NCI-H226 (cell line): ENCODE results near the gene NEK7.

ENCODE experiments used
- DNase-seq: peaks from one replicate; pipeline ENCODE4 v3.0.0-alpha.2; 2015

Gene NEK7

DNA sequence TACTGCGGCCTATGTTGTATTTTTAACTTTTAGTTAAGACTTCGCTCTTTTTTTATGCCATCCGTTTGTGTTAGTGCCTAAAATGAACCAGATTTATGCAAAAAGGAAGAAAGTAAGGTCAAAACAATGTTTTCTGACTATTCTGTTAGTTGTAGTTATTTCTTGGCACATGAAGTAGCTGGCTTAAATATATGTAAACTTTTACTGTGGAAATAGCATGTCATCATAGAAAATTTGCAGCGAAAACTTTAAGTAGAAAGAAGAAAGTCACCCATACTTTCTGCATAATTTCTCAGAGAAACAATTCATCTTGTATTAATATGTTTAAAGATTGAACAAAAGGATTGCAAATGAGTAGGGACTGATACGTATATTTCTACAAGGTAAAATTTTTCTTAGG lies 106.4 kb downstream of the NEK7 start:
- no peak for DNase-seq

DNA sequence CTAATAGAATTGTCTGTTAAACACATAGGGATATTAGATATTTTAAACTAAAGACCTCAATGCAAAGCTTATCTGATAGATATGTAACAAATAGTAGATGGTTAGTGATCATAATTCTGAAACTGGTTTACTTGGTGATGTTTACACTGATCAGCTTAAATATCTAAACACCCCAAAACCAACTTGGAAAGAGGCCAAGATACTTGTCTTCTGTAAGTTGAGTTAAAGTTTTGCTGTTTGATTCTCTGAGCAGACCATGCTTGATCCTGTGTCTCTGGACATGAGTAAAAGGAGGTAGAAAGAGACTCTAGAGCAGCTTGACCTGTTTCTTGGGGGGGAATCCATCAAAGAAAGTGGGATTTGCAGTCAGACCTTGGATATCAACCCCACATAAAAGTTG lies 107.5 kb downstream of the NEK7 start:
- DNase-seq = no peak

DNA sequence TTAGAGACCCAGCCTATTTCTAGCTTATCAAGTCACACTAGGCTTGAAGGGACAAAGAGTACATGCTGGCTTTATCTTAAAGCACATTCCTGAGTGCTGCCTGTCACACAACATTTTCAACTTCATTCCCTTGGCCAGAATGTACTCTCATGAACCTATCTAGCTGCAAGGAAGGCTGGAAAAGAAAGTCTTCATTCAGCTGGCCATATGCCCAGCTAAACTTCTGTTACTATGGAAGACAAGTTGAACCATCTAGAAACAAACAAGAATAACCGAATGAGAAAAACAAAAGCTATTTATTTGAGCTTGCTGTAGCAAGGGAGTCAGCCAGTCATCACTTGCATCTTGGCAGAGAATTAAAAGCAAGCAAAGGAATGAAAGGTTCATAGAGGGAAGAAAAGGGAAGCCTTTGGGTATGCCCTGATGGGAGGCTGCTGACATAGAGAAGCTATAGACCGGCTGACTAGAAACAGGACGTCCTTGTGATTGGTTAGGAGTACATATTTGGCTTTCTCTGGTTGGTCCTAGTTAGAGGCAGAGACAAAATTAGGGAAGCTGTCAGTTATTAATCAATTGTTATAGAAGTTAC lies 108.4 kb downstream of the NEK7 start:
- DNase-seq = peak; percentile 67

DNA sequence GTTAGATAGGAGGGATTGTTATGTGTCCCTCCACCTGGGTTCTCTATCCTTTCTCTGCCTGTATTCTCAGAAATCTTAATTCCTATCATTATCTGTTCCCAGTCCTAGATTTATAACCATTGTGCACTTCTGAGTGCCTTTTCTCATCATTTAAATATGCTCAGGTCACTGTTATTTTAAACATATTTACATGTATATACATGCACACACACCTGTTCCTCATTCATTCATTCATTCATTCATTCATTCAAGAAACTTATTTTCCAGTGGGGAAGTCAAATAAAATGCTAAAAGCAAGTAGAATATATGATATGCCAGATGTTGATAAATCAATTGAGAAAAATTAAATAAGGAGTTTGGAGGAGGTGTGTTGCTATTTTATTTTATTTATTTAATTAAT lies 110.3 kb downstream of the NEK7 start:
- DNase-seq = no peak

DNA sequence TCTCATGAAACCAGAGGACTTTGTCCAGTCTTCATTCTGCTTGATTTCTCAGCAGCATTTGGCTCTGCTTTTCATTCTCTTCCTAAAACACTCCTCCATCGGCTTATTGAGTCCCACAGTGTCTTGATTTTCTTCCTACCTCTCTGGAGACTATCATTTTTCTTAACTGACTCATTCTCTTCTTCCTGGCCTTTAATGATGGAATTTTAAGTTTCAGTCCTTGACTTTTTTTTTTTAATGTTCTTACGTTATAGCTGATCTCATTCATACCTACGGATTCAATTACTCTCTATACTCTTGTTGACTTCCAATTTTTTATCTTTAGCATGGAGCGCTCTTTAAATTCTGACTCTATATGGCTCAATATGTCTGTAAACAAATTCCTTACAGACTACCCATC lies 111.1 kb downstream of the NEK7 start:
- peak; percentile 81 for DNase-seq

DNA sequence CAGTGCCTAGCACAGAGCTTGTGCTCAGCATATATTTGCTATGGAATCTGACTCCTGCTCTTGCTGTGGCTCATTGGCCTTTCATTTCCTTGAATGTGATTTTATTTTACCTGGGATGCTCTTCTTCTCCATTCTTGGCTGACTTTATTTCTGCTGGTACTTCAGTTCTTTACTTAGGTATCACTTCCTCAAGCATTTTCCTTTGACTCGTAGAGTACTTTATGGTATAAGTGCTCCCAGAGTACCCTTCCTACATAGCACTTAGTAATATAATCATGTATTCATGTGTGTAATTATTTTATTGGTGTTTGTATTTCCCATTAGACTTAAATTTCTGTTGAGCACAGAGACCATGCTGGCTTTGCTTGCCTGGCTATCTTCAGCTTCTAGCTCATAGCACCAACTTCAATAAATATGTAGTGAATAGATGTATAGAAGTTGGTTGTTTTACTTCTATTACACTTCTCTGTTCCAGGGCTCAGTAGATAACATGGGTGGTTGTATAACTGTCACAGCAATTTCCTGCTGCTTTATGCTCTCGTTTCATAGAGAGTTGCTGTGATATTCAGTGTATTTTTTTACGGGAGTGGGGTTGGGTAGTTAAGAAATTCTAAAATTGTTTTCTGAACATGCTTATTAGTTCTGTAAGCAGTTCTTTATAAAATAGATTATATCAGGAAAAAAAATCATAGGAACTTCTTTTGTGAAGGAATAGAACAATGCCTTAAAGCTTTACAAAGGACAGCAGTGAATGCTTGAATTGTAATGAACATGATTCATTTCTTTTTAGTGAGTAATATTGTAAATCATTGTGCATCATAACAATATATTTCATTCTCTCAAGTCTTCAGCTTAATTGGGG lies 112.2 kb downstream of the NEK7 start:
- no peak for DNase-seq

DNA sequence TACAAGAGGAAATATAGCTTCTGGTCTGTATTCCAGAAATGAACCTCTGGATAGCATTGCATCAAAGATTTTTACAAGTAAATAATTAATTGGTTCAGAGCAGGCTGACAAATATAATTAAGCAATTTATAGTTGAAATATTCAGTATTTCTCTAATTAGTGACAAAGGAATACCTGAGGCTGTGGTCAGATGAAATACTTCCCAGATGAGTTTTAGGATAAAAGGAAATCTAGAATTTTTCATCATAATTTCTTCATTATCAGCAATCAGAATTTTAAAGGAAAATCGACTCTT lies 112.8 kb downstream of the NEK7 start:
- no peak for DNase-seq

DNA sequence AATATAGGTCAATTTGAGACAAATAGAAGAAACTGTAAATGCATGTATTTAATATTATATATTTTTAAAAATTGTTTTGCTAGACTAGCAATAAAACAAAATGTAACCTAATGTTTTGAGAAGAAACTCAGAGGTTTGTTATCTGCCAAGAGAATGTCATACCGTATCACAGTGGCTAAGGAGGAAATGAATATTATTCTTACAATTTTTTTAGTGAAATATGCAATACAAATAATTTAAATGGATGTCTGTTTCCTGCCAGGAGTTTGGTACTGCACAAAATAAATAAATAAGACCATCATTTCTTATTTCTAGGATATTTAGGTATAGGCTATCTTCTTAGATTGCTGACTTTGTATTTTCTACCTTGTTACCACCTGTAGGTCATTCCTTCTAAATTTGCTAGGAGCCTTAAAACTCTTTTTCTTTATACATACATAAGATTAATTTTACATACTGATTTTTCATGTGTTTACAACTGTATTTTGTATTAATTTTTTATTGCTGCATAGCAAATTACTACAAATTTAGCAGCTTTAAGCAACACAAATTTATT lies 113.6 kb downstream of the NEK7 start:
- DNase-seq = no peak

DNA sequence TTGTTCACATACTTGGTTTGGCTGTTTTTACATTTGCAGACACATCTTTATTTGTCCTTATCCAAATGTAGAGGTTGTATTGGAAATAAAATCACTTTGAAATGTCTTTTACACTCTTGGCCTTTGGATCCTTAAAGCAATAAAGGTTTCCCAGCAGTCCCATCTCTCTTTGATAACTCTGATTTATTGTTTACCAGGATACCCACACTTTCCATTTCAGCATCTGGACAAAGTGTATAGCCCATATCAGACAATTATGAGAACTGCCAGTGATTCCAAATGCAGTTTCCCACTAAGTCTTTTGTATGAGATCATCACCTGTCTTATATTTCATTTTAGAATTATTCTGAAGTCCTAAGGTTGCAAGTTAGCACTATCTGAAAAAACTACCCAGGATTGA lies 114.7 kb downstream of the NEK7 start:
- DNase-seq = peak; percentile 43

DNA sequence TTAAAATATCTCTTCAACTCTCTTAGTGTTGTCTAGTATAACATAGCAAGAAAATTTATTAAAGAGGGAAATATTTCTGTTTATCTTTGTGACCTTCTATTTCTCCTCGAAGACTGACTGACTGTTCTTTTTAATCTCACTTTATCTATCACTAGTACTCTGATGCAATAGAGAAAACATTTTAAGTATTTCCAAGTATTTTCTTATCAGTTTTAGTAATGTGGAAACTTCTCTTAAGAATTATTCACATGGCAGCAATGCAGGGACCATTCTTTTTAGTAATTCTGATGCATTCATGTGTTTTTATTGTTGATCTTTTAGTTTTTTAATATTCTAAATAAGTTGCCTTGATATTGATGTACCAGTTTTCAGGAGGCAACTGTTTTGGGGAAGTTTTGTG lies 115.7 kb downstream of the NEK7 start:
- peak; percentile 66 for DNase-seq

DNA sequence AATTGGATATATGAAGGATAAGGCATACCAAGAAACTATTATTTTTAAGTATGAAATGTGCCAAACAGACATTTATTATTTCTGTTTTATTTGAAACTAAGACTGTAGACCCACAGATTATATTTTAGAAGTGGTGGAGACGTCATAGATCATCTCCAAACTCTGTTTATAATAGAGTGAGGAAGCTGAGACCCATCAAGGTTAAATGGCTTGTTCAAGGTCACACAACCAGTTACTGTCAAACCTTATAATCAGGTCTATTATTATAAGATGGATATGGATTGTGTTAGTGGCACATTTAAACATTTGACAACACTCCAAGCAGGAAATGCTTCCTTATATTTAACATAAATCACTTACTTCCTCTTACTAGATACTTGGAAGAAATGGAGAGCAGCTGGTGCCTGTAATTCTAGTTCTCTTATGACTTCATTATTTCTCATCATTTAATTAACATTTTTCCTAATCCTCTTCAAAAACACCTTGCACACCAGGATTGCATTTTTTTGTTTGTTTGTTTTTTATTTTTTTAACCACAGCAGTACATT lies 117.0 kb downstream of the NEK7 start:
- no peak for DNase-seq

DNA sequence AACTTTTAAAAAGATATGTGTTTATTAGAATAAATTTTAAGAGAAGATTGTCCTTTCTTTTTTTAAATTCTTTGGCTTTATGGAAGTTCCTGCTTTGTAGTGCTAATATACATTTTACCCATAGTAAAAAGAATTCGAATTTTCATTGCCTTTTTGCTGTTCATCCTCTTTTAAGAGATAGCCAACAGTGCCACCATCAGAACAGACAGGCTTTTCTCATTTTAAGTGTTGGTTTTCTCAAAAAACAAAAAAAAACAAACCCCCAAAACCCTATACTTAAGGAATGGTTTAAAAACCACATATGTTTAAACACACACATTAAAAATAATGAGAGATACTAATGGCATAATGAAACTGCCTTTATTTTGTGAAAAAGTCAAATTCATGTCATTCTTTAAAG lies 118.8 kb downstream of the NEK7 start:
- DNase-seq = no peak

DNA sequence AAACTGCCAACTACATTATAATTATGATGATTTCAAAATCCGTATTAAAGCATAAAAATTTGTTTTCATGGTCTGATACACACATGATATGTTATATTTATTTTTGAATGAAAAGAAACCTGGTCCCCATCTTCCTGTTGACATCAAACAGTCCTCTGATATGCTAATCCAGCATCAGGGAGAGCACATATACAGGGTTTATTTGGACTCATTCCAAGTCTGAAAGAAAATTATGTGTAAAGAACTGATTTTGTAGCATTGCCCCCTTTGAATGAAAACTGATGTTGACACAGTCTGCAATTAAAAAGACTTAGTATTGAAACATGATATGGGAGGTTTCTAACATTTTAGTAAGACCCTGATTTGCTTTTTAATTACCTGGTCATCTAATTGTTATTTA lies 119.4 kb downstream of the NEK7 start:
- no peak for DNase-seq

DNA sequence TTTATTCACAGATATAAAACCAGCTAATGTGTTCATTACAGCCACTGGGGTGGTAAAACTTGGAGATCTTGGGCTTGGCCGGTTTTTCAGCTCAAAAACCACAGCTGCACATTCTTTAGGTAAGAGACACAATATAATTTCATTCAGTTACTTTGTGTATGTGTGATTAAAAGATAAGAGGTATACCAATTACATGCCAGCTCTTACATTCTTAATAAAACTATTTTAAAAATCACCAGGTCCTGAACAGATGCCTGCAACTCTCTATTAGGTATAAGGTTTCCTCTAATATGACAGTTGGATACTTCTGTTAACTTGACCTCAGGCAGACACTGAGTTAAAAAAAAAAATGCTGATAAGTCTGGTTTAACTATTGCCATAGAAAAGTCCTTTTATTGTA lies 122.1 kb downstream of the NEK7 start:
- DNase-seq = peak; percentile 29

DNA sequence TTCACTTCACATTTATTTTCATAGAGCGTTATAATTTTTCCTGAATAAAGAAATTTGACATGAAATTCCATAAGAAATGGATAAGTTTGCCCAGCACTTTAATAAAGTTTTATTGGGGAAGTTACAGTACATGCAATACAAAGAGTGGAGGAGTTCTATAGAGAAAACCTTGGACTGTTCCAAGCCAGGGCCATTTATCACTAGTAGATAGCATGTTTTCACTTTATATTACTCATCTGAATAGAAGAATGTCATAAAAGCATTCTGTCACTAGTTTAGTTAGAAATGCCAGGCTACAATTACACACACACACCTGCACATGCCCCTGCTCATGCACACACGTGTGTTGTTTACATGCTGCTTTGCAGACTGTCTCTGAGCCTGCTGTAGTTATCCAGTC lies 123.3 kb downstream of the NEK7 start:
- no peak for DNase-seq

DNA sequence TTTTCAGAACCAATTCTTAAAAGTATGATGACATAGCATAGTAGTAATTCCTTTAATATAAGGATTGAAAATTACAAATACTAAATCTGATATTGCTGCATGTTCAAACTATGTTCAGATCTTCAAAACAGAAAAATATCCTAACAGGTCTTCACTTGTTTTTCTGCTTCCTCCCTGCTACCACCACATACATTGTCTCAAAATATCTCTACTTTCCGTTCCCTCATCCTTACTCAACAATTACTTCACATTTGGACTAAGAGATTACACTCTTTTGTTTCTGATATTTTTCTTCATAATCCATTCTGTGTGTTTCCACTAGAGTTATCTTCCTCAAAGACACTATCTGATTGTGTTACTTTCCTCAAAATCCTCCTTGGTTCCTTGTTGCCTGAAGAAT lies 125.1 kb downstream of the NEK7 start:
- DNase-seq = no peak

DNA sequence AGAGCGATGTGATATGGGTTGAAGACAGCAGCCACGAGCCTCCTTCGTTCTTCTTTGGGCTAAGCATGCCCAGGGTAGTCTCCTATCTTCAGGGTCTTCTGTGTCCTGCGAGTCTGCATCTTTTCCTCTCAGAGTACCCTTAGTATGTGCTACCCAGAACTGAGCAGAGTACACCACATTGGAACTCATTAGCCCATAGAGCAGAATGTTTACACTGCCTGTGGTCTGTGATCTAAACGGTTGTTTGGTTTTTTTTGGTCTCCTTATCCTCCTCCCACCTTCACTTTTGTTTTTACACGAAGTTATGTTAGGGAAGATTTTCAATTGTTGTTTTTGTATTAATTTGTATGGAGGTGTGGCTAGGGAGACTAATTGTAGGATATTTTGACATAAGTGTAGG lies 126.4 kb downstream of the NEK7 start:
- no peak for DNase-seq

DNA sequence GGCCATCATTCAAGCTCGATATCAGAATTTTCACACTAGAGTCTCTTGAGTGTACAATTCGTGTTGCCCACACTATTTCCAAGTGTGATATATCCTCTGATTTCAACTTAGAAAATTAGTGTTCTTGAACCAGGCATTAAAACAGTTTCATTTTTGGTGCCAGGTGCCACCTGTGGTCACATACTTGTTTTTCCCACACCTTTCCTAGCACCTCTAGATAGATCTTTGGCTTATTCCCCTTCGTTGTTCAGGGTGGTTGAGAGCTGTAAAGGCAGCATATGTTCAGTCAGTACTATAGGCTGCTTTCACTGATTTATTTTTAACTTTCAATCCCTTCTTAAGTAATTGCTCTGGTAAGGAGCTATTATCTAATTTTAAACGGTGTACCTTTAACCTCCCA lies 131.1 kb downstream of the NEK7 start:
- no peak for DNase-seq

DNA sequence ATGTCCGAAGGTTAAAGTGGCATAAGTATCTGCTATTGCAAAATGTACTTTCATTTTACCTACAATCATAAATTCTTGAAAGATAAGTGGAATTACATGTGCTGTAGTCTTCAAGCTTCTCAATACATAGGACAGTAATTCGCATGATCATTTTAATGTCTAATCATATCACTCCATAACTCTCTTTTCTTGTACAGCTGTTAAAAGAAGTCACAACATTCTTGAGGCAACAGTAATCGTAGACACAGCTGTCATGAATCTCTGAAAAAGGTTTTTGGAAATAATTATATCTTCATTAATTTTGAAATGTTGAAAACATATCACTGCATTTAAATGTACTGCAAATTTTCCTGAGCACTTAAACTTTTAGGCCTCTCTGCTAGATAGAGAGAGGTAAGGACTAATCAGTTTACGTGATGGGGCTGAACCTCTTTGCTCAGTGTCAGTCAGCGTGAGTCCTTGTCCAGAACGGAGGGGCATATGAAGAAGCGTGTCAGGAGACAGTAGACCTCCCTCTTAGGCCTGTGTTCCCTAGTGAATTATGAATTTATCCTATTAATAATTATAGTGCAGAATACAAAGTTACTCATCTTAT lies 133.4 kb downstream of the NEK7 start:
- no peak for DNase-seq

DNA sequence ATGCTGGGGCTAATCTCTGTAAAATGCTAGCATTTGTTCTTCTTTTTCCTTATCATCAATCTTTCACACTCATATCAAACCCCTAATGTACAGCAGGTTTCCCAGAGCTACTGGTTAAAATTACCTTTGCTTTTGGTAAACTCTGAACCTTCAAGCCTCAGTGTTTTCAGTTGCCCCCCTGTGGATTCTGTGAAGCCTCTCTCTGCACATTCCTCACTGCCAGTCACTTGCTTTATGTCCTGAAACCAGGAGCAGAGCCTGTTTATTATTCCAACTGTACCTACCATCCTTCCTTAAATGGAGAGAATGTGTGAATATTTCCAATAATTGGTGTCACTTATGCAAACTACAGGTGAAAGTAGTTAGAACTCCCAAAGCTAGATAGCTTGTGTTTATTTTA lies 134.2 kb downstream of the NEK7 start:
- no peak for DNase-seq

DNA sequence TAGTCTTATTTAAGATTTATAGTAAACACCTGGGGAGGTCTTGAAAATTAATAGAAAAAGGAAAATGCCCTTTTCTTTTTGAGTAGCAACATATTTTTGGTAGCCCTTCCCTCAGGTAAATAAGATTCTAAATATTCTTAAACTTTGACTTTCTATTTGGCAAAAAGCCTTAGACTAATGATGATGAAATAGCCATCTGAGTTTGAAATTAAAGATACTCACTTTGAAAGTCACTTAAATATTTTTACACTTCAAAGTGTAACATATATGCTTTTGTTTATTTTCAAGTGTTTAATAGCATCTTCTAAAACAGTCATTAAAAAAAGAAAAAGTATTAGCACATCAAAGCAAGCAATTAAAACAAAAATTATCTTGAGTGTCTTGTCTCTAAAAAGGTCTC lies 135.1 kb downstream of the NEK7 start:
- DNase-seq = no peak

DNA sequence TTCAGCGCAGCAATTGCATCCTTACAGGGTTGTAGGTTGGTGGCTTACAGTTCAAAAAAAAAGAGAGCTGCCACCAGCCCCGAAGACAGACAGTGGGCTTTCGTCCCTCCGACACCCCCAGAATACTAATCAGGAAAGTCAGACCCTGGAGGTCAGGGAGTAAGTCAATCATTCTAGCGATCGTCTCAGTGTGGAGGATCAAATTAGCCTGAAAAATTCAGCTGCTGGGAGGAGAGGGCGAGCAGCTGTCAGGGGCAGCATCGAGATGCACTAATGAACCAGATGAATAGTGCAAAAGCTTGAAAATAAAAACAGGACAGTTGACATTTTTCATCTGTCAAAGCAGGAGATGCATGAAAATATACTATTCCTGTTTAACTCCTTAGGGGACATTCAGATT lies 138.4 kb downstream of the NEK7 start:
- no peak for DNase-seq

DNA sequence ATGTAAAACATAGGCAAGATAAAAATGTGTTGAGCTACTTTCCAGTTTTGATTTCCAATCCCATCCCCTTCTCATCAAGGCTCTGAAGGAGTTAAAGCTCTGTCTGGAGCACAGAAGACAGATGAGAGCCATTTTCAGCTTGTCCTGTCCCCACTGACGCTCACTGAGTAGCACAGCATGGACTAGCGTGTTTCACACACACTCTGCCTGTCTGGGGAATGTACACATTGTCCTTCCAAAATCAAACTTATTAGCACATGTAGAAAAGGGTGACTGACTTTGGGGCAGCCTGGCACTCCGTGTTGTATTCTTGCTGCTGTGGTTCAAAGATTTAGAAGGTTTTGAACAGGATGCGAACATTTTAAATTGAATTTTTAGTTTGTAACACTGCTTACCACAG lies 139.2 kb downstream of the NEK7 start:
- DNase-seq = no peak

DNA sequence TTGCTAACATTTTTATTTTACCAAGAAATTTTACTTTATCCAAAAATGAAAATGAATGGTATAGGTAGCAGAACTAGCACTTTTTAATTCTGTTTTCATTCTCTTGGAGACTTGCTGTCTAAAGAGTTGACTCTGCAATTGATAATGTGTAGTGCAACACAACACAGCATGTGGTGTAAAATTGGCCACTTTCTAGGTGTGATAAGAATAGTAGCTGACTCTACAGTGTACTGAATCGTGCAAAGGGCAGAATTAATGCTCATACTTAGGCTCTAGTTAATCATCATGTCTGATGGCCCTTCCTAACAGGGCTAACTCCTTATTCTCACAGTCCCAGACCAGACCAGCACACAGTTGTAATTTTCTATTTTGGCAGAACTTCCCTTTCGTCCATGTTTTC lies 140.5 kb downstream of the NEK7 start:
- no peak for DNase-seq
